Activated CD4-positive, alpha-beta T cell treated with anti-CD3 and anti-CD28 coated beads, Interleukin-10, Interleukin-2, amounts not matched to agents 100 ng/mL and 50 ng/mL, durations not matched to agents 16 hours and 8 hours (primary cell): ENCODE data around the gene LRRIQ1.
A peak's percentile ranks its signal among the peaks of the same experiment; 100 is the strongest.
"Not testable (repeated sequence)": the region's sequence is repeated elsewhere in the genome, so short reads cannot be mapped to it uniquely, and the experiment has no call there.

Source experiments
- DNase-seq: peaks from one replicate; pipeline ENCODE4 v3.0.0-alpha.2; 2020

LRRIQ1 gene

DNA sequence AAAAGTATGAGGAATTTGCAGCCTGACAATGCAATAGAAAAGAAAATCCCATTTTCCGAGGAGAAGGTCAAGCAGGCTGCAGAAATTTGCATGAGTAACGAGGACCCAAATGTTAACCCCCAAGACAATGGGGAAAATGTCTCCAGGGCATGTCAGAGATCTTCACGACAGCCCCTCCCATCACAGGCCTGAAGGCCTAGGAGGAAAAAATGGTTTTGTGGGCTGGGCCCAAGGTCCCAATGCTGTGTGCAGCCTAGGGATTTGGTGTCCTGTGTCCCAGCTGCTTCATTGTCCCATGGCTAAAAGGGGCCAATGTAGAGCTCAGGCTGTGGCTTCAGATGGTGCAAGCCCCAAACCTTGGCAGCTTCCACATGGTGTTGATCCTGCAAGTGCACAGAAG is 167.7 kb downstream of the LRRIQ1 start:
- DNase-seq, result not testable (repeated sequence)

DNA sequence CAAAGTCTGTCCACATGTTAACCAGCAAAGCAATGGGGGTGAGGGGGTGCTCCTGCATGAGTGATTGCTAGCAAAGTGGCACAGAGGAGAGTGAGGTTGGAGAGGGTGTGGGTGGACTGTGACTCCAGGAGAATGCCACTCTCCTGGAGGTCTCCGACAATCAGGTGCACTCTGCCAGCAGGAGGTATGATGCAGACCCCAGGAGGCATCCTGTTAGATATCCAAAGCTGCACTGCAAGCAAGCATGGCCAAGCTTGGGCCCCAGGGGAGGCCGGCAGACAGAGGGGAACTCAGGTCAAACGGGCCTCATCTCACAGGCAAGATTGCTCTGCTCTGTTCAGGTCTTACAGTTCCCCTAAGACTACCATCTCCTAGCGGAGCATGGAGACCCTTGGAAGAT is 170.4 kb downstream of the LRRIQ1 start:
- DNase-seq, result no peak

DNA sequence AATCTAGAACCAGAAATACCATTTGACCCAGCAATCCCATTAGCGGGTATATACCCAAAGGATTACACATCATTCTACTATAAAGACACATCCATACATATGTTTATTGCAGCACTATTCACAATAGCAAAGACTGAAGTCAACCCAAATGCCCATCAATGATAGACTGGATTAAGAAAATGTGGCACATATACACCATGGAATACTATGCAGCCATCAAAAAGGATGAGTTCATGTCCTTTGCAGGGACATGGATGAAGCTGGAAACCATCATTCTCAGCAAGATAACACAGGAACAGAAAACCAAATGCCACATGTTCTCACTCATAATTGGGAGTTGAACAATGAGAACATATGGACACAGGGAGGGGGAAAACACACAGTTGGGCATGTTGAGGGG is 188.2 kb downstream of the LRRIQ1 start:
- DNase-seq, result not testable (repeated sequence)

DNA sequence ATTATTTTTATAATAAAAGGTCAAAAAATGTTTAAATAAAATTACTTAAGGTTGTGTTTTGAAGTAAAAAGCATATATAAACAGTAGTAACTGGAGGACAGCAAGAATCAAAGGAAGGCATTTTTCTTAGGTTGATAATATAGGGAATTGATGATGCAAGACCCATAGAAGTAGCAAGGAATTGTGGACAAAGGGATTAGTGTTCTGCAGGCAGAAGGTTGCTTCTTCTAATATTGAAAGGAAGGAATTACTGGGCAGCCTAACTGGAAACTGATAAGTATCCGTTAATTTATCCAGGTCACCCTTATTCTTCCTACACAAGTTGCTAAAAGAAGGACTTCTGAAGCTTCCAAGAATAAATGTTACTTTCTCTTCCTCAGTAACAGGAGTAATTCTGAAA is 189.3 kb downstream of the LRRIQ1 start:
- DNase-seq, result no peak

- no peak for DNase-seq
Measured at GRCh38 chr12:85237327-85237726, 201.2 kb downstream of the LRRIQ1 start.

DNA sequence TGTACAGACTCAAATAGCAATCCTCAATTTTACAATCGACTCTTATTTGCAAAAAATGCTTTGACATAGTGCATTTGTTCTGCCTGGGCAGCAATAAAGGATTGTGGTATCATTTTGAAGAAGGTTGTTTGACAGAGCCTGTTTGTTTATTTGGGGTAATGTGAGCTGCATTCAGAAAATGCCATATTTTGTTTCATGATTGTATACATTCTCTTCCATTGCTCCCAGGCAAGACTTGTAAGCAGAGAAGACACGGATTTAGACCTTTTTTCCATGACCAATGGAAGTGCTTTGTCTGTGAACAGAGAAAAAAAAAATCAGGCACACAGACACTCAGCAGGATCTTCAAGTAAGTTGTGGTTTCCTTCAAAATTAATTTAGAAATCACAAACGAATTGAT is 208.4 kb downstream of the LRRIQ1 start:
- DNase-seq, result no peak

GRCh38 chr12:85253853-85254252 is 217.7 kb downstream of the LRRIQ1 start:
- DNase-seq, result no peak

- no peak for DNase-seq
Measured at GRCh38 chr12:85257671-85258070, 221.5 kb downstream of the LRRIQ1 start.

DNA sequence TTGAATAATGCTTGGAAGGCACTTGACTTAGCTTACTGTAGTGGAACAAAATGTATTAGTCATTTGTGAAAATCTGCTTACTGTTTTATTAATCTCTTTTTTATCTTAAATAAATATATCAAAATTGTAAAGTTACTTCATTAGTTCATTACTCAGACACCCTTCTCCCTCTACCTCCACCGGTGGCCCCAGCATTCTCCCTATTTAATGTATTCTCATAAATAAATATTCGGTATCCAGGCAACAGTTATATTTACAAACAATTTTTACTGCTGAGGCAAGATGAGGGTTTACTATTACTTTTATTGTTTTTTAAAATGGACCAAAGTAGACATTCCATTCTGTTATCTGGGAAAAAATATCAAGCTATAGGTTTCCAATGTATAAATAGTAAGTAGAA is 224.3 kb downstream of the LRRIQ1 start:
- no peak for DNase-seq

DNA sequence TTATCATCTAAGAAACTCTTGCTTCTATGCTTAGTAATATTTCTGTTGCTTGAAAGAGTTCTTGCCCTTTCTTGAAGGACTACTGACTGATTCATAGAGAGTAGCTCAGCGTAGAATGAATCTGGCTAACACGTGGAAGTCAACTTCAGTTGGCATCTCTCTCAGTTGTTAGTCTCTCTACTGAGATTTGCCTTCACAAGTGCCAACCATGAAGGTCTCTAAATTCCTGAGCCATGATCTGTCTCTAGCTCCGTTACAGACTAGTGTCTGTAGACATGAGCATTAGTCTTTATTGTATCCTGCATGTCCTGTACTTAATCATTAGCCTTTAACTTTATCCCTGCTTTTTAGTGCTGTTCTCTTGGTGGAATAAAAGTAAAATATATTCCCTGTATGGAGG is 224.7 kb downstream of the LRRIQ1 start:
- no peak for DNase-seq

DNA sequence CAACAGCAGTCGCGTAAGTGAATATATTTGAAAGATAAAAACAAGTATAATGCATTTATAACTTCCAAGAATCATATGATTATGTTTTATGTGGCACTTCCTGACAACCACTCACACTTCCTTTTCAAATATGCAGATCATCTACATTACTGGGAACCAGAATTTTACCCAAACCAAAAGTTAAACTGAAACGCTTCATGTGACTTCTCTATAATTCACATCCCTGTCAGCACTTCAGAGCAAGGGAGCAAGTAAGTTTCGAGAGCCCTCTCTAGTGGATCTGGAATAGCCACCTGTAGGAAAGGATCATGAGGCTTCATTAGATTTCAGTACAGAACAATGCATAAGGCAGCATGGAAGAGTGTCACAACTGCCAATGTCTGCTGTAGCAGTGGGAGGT is 230.2 kb downstream of the LRRIQ1 start:
- no peak for DNase-seq

DNA sequence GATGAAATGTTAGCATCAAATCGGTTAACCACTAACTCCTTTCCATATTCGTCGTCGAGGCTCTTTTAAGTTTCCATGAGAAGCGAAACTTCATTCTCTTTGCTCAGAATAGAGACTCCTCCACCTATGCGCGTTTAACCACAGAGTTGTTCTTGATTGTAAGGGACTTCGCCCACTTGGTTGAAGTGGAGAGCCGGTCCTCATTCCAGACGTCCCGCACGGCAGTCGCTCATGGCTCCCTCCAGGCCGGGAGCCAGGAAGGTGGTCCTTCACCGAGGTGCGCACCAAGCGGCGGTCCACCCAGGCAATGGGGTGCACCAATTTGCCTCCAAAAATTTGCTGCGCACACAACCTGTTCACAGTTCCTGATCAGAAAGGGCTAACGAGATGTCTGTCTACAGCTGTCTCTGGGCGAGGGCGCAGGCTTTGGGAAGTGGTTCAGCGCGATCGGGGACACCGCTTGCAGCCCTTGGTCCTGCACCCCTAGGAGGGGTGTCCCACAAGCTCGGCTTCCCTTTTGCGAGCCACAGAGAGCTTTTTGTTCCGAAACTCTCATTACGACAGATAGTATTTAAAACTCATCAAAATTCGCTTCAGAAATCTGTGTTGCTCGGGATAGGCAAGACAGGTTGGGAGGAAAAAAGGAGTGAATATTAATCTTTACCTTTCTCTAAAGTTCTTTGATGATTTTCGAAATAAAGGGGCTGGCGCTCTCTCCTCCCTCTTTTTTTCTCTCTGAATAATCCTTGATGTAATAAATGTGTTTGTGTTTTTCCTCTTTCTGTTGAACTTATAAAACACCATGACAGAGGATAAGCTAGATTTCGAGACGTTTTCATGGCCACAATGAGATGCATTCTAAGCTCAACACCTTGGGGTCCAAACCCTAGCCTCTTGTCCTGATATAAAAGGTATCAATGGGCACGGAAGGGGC is 237.5 kb downstream of the LRRIQ1 start:
- DNase-seq, result no peak

DNA sequence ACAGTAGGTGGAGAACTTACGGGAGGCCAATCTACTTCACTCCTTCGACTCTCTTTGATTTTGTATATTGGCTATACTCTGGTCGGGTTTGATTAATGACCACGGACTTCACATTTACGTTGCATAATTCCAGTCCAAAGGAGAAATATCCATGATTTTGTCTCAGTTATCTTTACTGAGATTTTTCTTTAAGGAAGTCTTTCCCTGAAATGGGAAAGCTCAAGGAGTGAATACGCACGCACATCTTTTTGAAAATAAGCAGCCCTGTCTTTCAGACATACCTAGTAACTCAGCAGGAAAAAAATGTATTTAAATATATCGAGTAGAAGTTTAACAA is 238.1 kb downstream of the LRRIQ1 start:
- no peak for DNase-seq

DNA sequence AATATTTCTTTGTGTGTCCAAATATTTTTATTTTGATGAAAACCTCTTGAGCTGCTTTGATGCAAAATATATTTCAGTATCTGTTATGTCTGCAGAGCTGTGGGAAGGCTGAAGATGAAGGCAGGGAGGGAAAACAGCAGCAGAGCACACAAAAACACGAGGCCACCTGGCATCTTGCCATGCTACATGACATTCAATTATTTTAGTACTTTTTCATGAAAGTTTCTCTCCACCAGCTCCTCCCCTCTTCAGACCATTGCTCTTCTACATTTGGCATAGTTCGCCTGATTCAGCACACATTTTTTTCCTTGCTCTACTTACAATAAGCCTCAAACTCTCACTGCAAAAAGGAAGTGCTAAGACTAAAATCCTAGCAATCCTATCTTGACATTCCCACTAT is 239.2 kb downstream of the LRRIQ1 start:
- no peak for DNase-seq

GRCh38 chr12:85277191-85277590 is 241.0 kb downstream of the LRRIQ1 start:
- DNase-seq, result no peak

GRCh38 chr12:85277900-85278597 is 241.9 kb downstream of the LRRIQ1 start:
- no peak for DNase-seq

DNA sequence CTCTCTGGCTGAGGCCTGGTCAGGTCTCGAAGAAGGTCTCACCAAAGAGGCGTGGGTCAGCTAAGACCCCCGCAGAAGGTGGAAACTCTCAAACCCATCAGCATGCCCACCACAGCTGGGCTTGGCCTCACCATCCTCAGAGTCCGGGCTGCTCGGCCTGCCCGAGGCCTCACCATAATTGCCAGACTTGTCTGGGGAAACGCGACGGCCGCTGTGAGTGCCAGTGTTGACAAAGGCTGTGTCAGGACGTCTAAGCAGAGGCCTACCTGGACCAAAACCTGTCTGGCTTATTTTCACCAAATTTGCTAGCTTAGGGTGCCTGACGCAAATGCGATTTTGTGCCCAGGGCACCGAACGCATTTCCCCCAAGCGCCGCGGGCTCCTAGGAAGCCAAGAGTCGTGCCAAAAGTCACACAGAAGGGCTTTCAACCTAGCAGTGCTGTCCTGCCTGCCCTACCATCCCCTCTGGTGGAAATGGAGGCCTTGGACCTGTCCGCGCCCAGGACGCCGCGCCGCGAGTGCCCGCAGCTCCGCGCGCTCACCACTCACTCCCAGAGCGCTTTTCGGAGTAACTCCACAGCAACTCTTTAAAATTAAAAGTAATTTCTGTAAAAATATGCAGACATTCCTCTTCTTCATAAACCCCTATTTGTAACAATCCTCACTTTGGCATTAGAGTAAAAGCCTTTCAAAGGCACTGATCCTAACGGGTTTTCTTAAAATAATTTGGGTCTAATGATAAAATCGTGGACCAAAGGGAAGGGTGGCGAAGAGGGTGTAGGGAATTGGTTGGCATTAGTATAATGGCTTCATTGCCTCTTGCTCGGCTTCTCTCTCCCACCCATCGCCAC is 242.7 kb downstream of the LRRIQ1 start:
- DNase-seq, result no peak

GRCh38 chr12:85279449-85280164 is 243.5 kb downstream of the LRRIQ1 start:
- DNase-seq, result no peak

GRCh38 chr12:85280165-85280983 is 244.2 kb downstream of the LRRIQ1 start, which contains the start of gene ALX1:
Gene ALX1 (plus strand): TSS chr12:85280220. CDS start chr12:85280262, 42 bp downstream.
- DNase-seq, result peak; percentile 3

DNA sequence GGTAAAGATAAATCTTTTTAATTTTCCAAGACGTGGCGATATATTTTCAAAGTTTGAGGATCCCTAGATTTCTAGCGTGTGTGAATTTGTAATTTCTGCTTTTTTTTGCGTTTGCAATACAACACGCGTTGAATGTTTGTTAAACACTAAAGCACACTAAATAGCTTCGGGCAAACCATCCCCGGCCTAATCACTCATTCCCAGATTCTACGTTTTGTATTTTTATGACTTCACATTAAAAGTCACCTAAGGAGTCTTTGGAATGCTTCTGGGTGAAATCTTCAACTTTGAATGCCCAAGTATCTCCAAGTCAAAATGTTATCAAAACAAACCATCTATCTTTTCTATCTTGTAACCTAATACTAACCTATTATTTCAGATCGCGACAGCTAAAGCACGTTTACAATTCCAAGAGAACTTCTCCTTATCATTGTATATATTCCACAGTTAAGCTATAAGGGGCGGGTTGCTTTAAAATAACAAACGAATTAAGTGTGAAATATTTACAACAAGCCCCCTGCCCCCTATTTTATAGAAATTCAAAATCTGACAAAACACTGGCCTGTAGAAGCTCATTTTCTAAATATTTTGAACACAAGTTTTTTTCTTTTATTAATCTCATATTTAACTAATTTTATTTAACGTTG is 245.0 kb downstream of the LRRIQ1 start:
- no peak for DNase-seq

DNA sequence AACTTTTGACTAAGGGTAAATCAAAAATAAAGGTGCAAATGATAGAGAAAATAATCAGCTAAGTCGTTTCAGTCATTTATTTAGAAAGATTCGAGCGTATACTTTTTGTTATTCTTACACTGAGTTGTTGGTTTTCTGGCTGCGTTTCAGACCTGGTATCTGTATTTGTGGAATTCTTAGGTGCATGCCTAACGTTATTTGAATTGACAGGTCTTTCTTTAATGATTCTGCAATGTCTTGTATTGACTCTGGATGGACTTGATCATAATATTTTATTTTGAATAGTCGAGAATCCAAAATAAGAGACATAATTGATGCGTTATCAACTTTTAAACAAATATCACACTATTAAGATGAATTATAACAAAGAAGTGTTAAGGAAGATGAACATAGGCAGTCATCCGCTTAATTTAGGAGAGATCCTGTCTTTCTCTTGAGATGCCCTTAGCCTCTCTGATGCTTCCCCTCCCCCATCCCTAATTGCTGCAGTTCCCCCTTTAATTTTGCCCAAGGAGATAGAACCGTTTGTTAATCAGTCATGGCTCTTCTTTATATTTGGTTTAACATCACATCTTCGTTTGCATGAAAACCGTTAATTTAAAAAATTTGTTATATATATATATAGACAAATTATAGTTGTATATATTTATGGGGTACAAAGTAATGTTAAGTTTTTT is 245.6 kb downstream of the LRRIQ1 start:
- DNase-seq, result no peak
